SK-N-SH (cell line): ENCODE results near the gene FMN2. TPM values are rescaled to one million over a fixed set of nuclear protein-coding genes. Genes with fewer than 3 reads are reported as not detected.

Experiments
- CTCF ChIA-PET: fragments of 300-600, 350-600 bp; formaldehyde crosslinking; extraction: SDS; loops from one replicate; lab custom pipeline; 2021; lab: Yijun Ruan, JAX
- POLR2A ChIA-PET: fragments of 350-600 bp; sonication (Branson Sonifier 250); formaldehyde crosslinking; extraction: SDS; loops from one replicate; lab custom pipeline; 2020; ENCODE audit warnings: antibody characterized with exemption, inconsistent platforms; lab: Yijun Ruan, JAX
- DNase-seq: peaks from one replicate; pipeline ENCODE4 v3.0.0; 2012
- H2AFZ ChIP-seq: fragments of 200-600 bp; sonication (generic); 2 replicates; pipeline ENCODE4 v1.8.1; 2016; ENCODE audit warnings: antibody characterized with exemption, mild to moderate bottlenecking, low read depth
- H3F3A ChIP-seq: fragments of 200-600 bp; sonication (generic); replicated peaks from 2 replicates; pipeline ENCODE3; 2016; ENCODE audit warnings: antibody characterized with exemption, mild to moderate bottlenecking; ENCODE audit not compliant: insufficient read depth
- H3K27ac ChIP-seq, 2 experiments: fragments of 200-500 bp in 1 of 2; fragments of 200-600 bp in 1 of 2; sonication (Bioruptor generic) in 1 of 2; sonication (generic), shearing (Covaris generic) in 1 of 2; 2 replicates each; pipeline versions ENCODE4 v1.5.1 to v1.6.1; 2014 to 2016; ENCODE audit warnings: low read depth in 2 of 2, inconsistent platforms in 1 of 2, low read length in 1 of 2, mild to moderate bottlenecking in 1 of 2, mixed read lengths in 1 of 2
- H3K27me3 ChIP-seq: fragments of 200-600 bp; sonication (generic), shearing (Covaris generic); 2 replicates; pipeline ENCODE4 v1.6.1; 2016; ENCODE audit warnings: mixed run types; ENCODE audit not compliant: insufficient read depth
- H3K36me3 ChIP-seq, 2 experiments: fragments of 200-500 bp in 1 of 2; fragments of 200-600 bp in 1 of 2; sonication (Bioruptor generic) in 1 of 2; sonication (generic) in 1 of 2; replicated peaks in 1 of 2; 2 replicates each; pipeline versions ENCODE3 to v1.5.1; 2014 to 2016; ENCODE audit warnings: low read length in 1 of 2, mild to moderate bottlenecking in 1 of 2; ENCODE audit not compliant: insufficient read depth in 2 of 2, control insufficient read depth in 1 of 2
- H3K4me1 ChIP-seq, 2 experiments: fragments of 200-500 bp in 1 of 2; fragments of 200-600 bp in 1 of 2; sonication (Bioruptor generic) in 1 of 2; sonication (generic), shearing (Covaris generic) in 1 of 2; 2 replicates each; pipeline versions ENCODE4 v1.5.1 to v1.6.1; 2014 to 2016; ENCODE audit warnings: low read depth in 1 of 2, low read length in 1 of 2, mixed run types in 1 of 2; ENCODE audit not compliant: insufficient read depth in 2 of 2, control insufficient read depth in 1 of 2
- H3K4me2 ChIP-seq: fragments of 200-600 bp; sonication (generic), shearing (Covaris generic); 2 replicates; pipeline ENCODE4 v1.6.1; 2017; ENCODE audit warnings: mixed run types
- H3K4me3 ChIP-seq, 2 experiments: fragments of 200-500 bp in 1 of 2; fragments of 200-600 bp in 1 of 2; sonication (Bioruptor generic) in 1 of 2; sonication (generic), shearing (Covaris generic) in 1 of 2; 2 replicates each; pipeline versions ENCODE4 v1.5.1 to v1.8.1; 2014 to 2016; ENCODE audit warnings: low read depth in 2 of 2, inconsistent platforms in 1 of 2, low read length in 1 of 2, mild to moderate bottlenecking in 1 of 2, mixed read lengths in 1 of 2, moderate library complexity in 1 of 2
- H3K79me2 ChIP-seq: fragments of 200-600 bp; sonication (generic); 2 replicates; pipeline ENCODE4 v1.8.1; 2017; ENCODE audit warnings: mild to moderate bottlenecking; ENCODE audit not compliant: insufficient read depth
- H3K9ac ChIP-seq: fragments of 200-600 bp; sonication (generic); 2 replicates; pipeline ENCODE4 v1.6.1; 2017; ENCODE audit warnings: mixed run types
- H3K9me2 ChIP-seq: fragments of 200-600 bp; sonication (generic); 2 replicates; pipeline ENCODE4 v1.6.1; 2017; ENCODE audit warnings: mixed run types
- H3K9me3 ChIP-seq: fragments of 200-600 bp; sonication (generic); 2 replicates; pipeline ENCODE4 v1.6.1; 2017; ENCODE audit warnings: mixed run types, mild to moderate bottlenecking, moderate library complexity
- H4K20me1 ChIP-seq: fragments of 200-600 bp; sonication (generic); 2 replicates; pipeline ENCODE4 v1.6.1; 2017; ENCODE audit warnings: mild to moderate bottlenecking, mixed run types; ENCODE audit not compliant: insufficient read depth
- CHD2 ChIP-seq: fragments of 150-350 bp; IDR thresholded peaks from 2 replicates; pipeline ENCODE4 v1.6.1; 2018; ENCODE audit warnings: low read length; ENCODE audit not compliant: partially characterized antibody
- CTCF ChIP-seq: fragments of 200-600 bp; sonication (generic); IDR thresholded peaks from 2 replicates; pipeline ENCODE4 v1.6.1; 2017; ENCODE audit warnings: antibody characterized with exemption, mild to moderate bottlenecking, moderate library complexity
- EP300 ChIP-seq, 2 experiments: IDR thresholded peaks; 2 replicates each; pipeline versions ENCODE4 v1.4.0 to v1.6.1; 2012; ENCODE audit warnings: borderline replicate concordance in 1 of 2, low read depth in 1 of 2, low read length in 1 of 2
- EZH2phosphoT487 ChIP-seq: fragments of 200-600 bp; sonication (generic); IDR thresholded peaks from 2 replicates; pipeline ENCODE4 v1.6.1; 2017; ENCODE audit warnings: low read depth, mixed run types, mild to moderate bottlenecking, antibody characterized with exemption, moderate library complexity, borderline replicate concordance
- FOSL2 ChIP-seq: IDR thresholded peaks from 2 replicates; pipeline ENCODE4 v1.4.0; 2012; ENCODE audit warnings: low read depth, mild to moderate bottlenecking, moderate library complexity, borderline replicate concordance
- MEF2A ChIP-seq: IDR thresholded peaks from 2 replicates; pipeline ENCODE4 v1.4.0; 2012; ENCODE audit warnings: low read depth, borderline replicate concordance
- PBX3 ChIP-seq: IDR thresholded peaks from 2 replicates; pipeline ENCODE4; 2012
- RFX5 ChIP-seq: IDR thresholded peaks from 2 replicates; pipeline ENCODE4 v1.6.1; 2012; ENCODE audit warnings: mild to moderate bottlenecking, improper control_type of control experiment, low read length
- RXRA ChIP-seq: IDR thresholded peaks from 2 replicates; pipeline ENCODE4 v1.4.0; 2012; ENCODE audit warnings: low read depth, mild to moderate bottlenecking, borderline replicate concordance
- SMC3 ChIP-seq: IDR thresholded peaks from 2 replicates; pipeline ENCODE4 v1.6.1; 2012; ENCODE audit warnings: low read depth, low read length, improper control_type of control experiment
- TCF12 ChIP-seq: IDR thresholded peaks from 2 replicates; pipeline ENCODE4 v1.4.0; 2012
- TEAD4 ChIP-seq: IDR thresholded peaks from 2 replicates; pipeline ENCODE4 v1.4.0; 2012; ENCODE audit warnings: mild to moderate bottlenecking, borderline replicate concordance; ENCODE audit not compliant: insufficient read depth
- WGBS: methylation state at CpG from one replicate; pipeline ENCODE4 v1.1.6; 2017; ENCODE audit warnings: low lambda C conversion rate; 5-methylcytosine and 5-hydroxymethylcytosine counted together
- polyA plus RNA-seq, 3 experiments: library from polyadenylated mRNA; depleted of rRNA; stranded (reverse); fragments of >200 nt; gene quantifications; 2 replicates each; pipeline ENCODE4 v1.2.3, GENCODE V29; 2012
- TF ChIP-seq, protein P1 (sequence below): IDR thresholded peaks from 2 replicates; pipeline ENCODE4 v1.4.0; 2012; ENCODE audit warnings: low read depth, borderline replicate concordance

Gene FMN2
- polyA plus RNA-seq, 1 of the 3 experiments (the other 2 are of a cell fraction) = 7.2 TPM

DNA sequence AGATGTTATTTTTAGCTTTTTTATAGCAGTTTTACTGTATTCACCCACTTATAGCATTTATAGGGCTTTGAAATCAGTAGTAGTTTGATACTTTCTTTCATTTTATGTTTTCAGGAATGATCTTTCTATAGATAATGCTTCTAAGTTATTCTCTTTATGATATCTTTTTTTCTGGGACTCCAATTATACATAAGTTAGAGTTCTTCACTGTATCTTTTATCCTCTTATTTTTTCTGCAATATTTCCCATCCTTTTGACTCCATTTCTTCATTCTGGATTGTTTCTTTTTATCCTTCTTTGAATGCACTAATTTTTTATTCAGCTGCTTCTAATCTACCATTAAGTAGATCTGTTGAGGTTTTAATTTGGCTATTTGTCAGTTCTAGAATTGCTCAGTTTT is 73.1 kb downstream of the FMN2 start:
- POLR2A ChIA-PET = no interaction called here
- TF ChIP-seq RXRA = no peak
- no peak for TF ChIP-seq MEF2A
- no peak for TF ChIP-seq EZH2phosphoT487
- TF ChIP-seq, protein P1, sequence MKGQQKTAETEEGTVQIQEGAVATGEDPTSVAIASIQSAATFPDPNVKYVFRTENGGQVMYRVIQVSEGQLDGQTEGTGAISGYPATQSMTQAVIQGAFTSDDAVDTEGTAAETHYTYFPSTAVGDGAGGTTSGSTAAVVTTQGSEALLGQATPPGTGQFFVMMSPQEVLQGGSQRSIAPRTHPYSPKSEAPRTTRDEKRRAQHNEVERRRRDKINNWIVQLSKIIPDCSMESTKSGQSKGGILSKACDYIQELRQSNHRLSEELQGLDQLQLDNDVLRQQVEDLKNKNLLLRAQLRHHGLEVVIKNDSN = no peak
- TF ChIP-seq TEAD4 = no peak
- TF ChIP-seq RFX5 = no peak
- no peak for TF ChIP-seq EP300 (IDR thresholded peaks at IDR 0.05; ENCODE audit: borderline replicate concordance in 1 of 2, low read depth in 1 of 2, low read length in 1 of 2)
- no peak for TF ChIP-seq TCF12
- no peak for TF ChIP-seq PBX3
- TF ChIP-seq FOSL2 = no peak
- no peak for TF ChIP-seq CHD2
- TF ChIP-seq, all 33 proteins: peak for 0
- Histone ChIP-seq H3K36me3 (peaks cover 9 to 58% of the 10 kb centered on the region in 2 experiments), H3K79me2 (peaks cover 57% of the 10 kb centered on the region), H3K9me3 (peaks cover 28% of the 10 kb centered on the region), H3K9me2 (no peaks in the 10 kb centered on the region), H3K4me3 (no peak overlapping the region), H3K27ac (no peak overlapping the region), H3K4me1 (no peaks in the 10 kb centered on the region), H3K4me2 (no peak overlapping the region), H2AFZ (no peak overlapping the region), H3F3A (peaks cover 15% of the 10 kb centered on the region), H3K27me3 (no peaks in the 10 kb centered on the region), H4K20me1 (no peaks in the 10 kb centered on the region), H3K9ac (no peak overlapping the region)
- DNase-seq = no peak
- CTCF ChIA-PET = interaction anchor here (1.4 to 4.0 kb wide), 2 partner anchors 15 to 135 kb away, joined by 3 to 20 read pairs; no protein-coding TSS in a partner anchor

GRCh38 chr1:240169188-240169587 is 77.5 kb downstream of the FMN2 start:
- Histone ChIP-seq H3K27ac (no peak overlapping the region), H3K9ac (no peak overlapping the region), H3K4me2 (no peak overlapping the region), H2AFZ (no peak overlapping the region), H3F3A (no peaks in the 10 kb centered on the region), H3K79me2 (peaks cover 67% of the 10 kb centered on the region), H3K4me1 (no peaks in the 10 kb centered on the region), H4K20me1 (no peaks in the 10 kb centered on the region), H3K4me3 (no peak overlapping the region), H3K27me3 (no peaks in the 10 kb centered on the region), H3K9me2 (no peaks in the 10 kb centered on the region), H3K9me3 (peaks cover 8% of the 10 kb centered on the region; the same call in 1 of the 2 replicates), H3K36me3 (peaks cover 0 to 31% of the 10 kb centered on the region in 2 experiments)
- 80% methylated on average over 7 of the region's 7 CpGs for WGBS
- TF ChIP-seq SMC3 (no peak), CTCF (peak; percentile 57)
- no peak for DNase-seq
- ChIA-PET CTCF (interaction anchor here (1.1 to 2.4 kb wide), 3 partner anchors 12 to 20 kb away, joined by 3 to 8 read pairs (median 3); no protein-coding TSS in a partner anchor), POLR2A (no interaction called here)
